H9 (cell line): ENCODE results near the gene MAGI3. TPM values are rescaled to one million over a fixed set of nuclear protein-coding genes. Genes with fewer than 3 reads are reported as not detected.

Source experiments
- DNase-seq: peaks from one replicate; pipeline ENCODE4 v3.0.0-alpha.2; 2017
- H2AFZ ChIP-seq: one replicate; pipeline ENCODE4 v1.6.1; 2013; ENCODE audit warnings: mild to moderate bottlenecking, low read length, control low read depth, moderate library complexity
- H2AK5ac ChIP-seq: 2 replicates; pipeline ENCODE4 v1.6.1; 2013; ENCODE audit warnings: low read length, control low read depth, mixed read lengths; ENCODE audit not compliant: insufficient read length
- H2BK120ac ChIP-seq: one replicate; pipeline ENCODE4 v1.6.1; 2013; ENCODE audit warnings: low read depth, mild to moderate bottlenecking, low read length, control low read depth, inconsistent platforms; ENCODE audit not compliant: poor library complexity, severe bottlenecking
- H2BK12ac ChIP-seq: 2 replicates; pipeline ENCODE4 v1.6.1; 2013; ENCODE audit warnings: low read length, control low read depth, mixed read lengths, low read depth; ENCODE audit not compliant: insufficient read length
- H2BK15ac ChIP-seq: 2 replicates; pipeline ENCODE4 v1.6.1; 2013; ENCODE audit warnings: low read depth, low read length, control low read depth
- H2BK20ac ChIP-seq: one replicate; pipeline ENCODE4 v1.6.1; 2013; ENCODE audit warnings: low read depth, mild to moderate bottlenecking, low read length, control low read depth, inconsistent platforms; ENCODE audit not compliant: poor library complexity, severe bottlenecking
- H2BK5ac ChIP-seq: 2 replicates; pipeline ENCODE4 v1.6.1; 2013; ENCODE audit warnings: low read length, control low read depth, mixed read lengths; ENCODE audit not compliant: insufficient read length
- H3K14ac ChIP-seq: 2 replicates; pipeline ENCODE4 v1.6.1; 2013; ENCODE audit warnings: low read length, control low read depth; ENCODE audit not compliant: insufficient read depth
- H3K18ac ChIP-seq: 2 replicates; pipeline ENCODE4 v1.6.1; 2013; ENCODE audit warnings: low read depth, mild to moderate bottlenecking, mixed read lengths, low read length, control low read depth; ENCODE audit not compliant: insufficient read length
- H3K23ac ChIP-seq: 2 replicates; pipeline ENCODE4 v1.6.1; 2013; ENCODE audit warnings: low read length, control low read depth, mixed read lengths, low read depth; ENCODE audit not compliant: insufficient read length
- H3K23me2 ChIP-seq: 2 replicates; pipeline ENCODE4 v1.6.1; 2013; ENCODE audit warnings: low read depth, mild to moderate bottlenecking, mixed read lengths, low read length, control low read depth; ENCODE audit not compliant: insufficient read length, poor library complexity, severe bottlenecking
- H3K27ac ChIP-seq: 2 replicates; pipeline ENCODE4 v1.5.1; 2013; ENCODE audit warnings: low read length, control low read depth, mixed read lengths, low read depth; ENCODE audit not compliant: insufficient read length
- H3K27me3 ChIP-seq: 2 replicates; pipeline ENCODE4 v1.6.1; 2013; ENCODE audit warnings: low read length, control low read depth, inconsistent platforms; ENCODE audit not compliant: insufficient read depth
- H3K4ac ChIP-seq: 2 replicates; pipeline ENCODE4 v1.6.1; 2013; ENCODE audit warnings: low read depth, mild to moderate bottlenecking, control low read depth, inconsistent platforms, low read length, moderate library complexity
- H3K4me1 ChIP-seq: 2 replicates; pipeline ENCODE4 v1.6.1; 2013; ENCODE audit warnings: low read length, control low read depth, inconsistent platforms; ENCODE audit not compliant: insufficient read depth
- H3K4me2 ChIP-seq: 2 replicates; pipeline ENCODE4 v1.6.1; 2013; ENCODE audit warnings: low read length, control low read depth, mixed read lengths; ENCODE audit not compliant: insufficient read length, insufficient read depth
- H3K56ac ChIP-seq: 2 replicates; pipeline ENCODE4 v1.6.1; 2013; ENCODE audit warnings: low read depth, mild to moderate bottlenecking, mixed read lengths, low read length, control low read depth; ENCODE audit not compliant: insufficient read length
- H3K79me1 ChIP-seq: 2 replicates; pipeline ENCODE4 v1.6.1; 2013; ENCODE audit warnings: low read depth, mild to moderate bottlenecking, moderate library complexity, low read length, control low read depth, inconsistent platforms; ENCODE audit not compliant: insufficient read depth, poor library complexity, severe bottlenecking
- H3K79me2 ChIP-seq: 2 replicates; pipeline ENCODE4 v1.6.1; 2013; ENCODE audit warnings: low read length, control low read depth, inconsistent platforms; ENCODE audit not compliant: insufficient read depth
- H3K9ac ChIP-seq: 2 replicates; pipeline ENCODE4 v1.6.1; 2013; ENCODE audit warnings: low read length, control low read depth, mixed read lengths; ENCODE audit not compliant: insufficient read length; ENCODE audit errors: extremely low read depth
- H3K9me3 ChIP-seq: one replicate; pipeline ENCODE4 v1.6.1; 2013; ENCODE audit warnings: low read depth, low read length, inconsistent platforms; ENCODE audit not compliant: control insufficient read depth
- H3T11ph ChIP-seq: one replicate; pipeline ENCODE4 v1.6.1; 2013; ENCODE audit warnings: mild to moderate bottlenecking, low read length, control low read depth, inconsistent platforms
- H4K20me1 ChIP-seq: one replicate; pipeline ENCODE4 v1.6.1; 2013; ENCODE audit not compliant: control insufficient read depth, insufficient read length, insufficient read depth
- H4K5ac ChIP-seq: 2 replicates; pipeline ENCODE4 v1.6.1; 2013; ENCODE audit warnings: low read depth, mild to moderate bottlenecking, mixed read lengths, low read length, control low read depth; ENCODE audit not compliant: insufficient read length
- H4K8ac ChIP-seq: replicated peaks from 2 replicates; pipeline ENCODE4 v1.6.1; 2013; ENCODE audit warnings: low read length, control low read depth, mixed read lengths, low read depth; ENCODE audit not compliant: insufficient read length
- H4K91ac ChIP-seq: 2 replicates; pipeline ENCODE4 v1.6.1; 2013; ENCODE audit warnings: low read depth, mild to moderate bottlenecking, moderate library complexity, mixed read lengths, low read length, control low read depth; ENCODE audit not compliant: insufficient read length
- H3K27ac Mint-ChIP-seq, 3 experiments: 2 replicates in 2 of 3; 3 replicates in 1 of 3; pipeline ENCODE4 v1.8.0; 2020 to 2021; ENCODE audit warnings: mixed read lengths in 3 of 3, mild to moderate bottlenecking in 1 of 3, moderate library complexity in 1 of 3
- H3K27me3 Mint-ChIP-seq: 2 replicates; pipeline ENCODE4 v1.8.0; 2021; ENCODE audit warnings: low read depth, mild to moderate bottlenecking, moderate library complexity, mixed read lengths
- H3K36me3 Mint-ChIP-seq, 3 experiments: 2 replicates in 2 of 3; 3 replicates in 1 of 3; pipeline ENCODE4 v1.8.0; 2020 to 2021; ENCODE audit warnings: low read depth in 3 of 3, mixed read lengths in 3 of 3; ENCODE audit not compliant: insufficient read depth in 1 of 3
- H3K4me1 Mint-ChIP-seq, 2 experiments: 2 replicates each; pipeline ENCODE4 v1.8.0; 2020; ENCODE audit warnings: mixed read lengths in 2 of 2
- H3K4me3 Mint-ChIP-seq, 2 experiments: 2 replicates in 1 of 2; 3 replicates in 1 of 2; pipeline ENCODE4 v1.8.0; 2020 to 2021; ENCODE audit warnings: mild to moderate bottlenecking in 2 of 2, mixed read lengths in 2 of 2, moderate library complexity in 1 of 2
- H3K9me3 Mint-ChIP-seq, 2 experiments: 2 replicates in 1 of 2; 3 replicates in 1 of 2; pipeline ENCODE4 v1.8.0; 2020; ENCODE audit warnings: mild to moderate bottlenecking in 2 of 2, mixed read lengths in 2 of 2, moderate library complexity in 1 of 2
- CTCF ChIP-seq: fragments of 200-600 bp; sonication (generic); conservative IDR thresholded peaks from 3 replicates; pipeline ENCODE4 v1.8.0; 2021; ENCODE audit warnings: antibody characterized with exemption, mild to moderate bottlenecking
- WGBS: extraction: QIAGEN DNeasy Blood & Tissue Kit; methylation state at CpG from one replicate; pipeline ENCODE4 v1.1.7; 2013; ENCODE audit warnings: missing lambda C conversion rate, low lambda C conversion rate, mixed read lengths; ENCODE audit not compliant: insufficient read length; ENCODE audit errors: extremely low coverage; 5-methylcytosine and 5-hydroxymethylcytosine counted together
- total RNA-seq: library from RNA; stranded (reverse); gene quantifications from 2 replicates; pipeline ENCODE4 v1.2.1, GENCODE V29; 2021

The MAGI3 gene
- total RNA-seq, 1 experiment from 2014 or later, result 8.2 TPM

GRCh38 chr1:113493533-113493932 is 103.2 kb downstream of the MAGI3 start:
- Histone ChIP-seq H3K4ac (no peak overlapping the region), H4K20me1 (no peaks in the 10 kb centered on the region), H3K4me2 (no peak overlapping the region), H3K79me2 (no peaks in the 10 kb centered on the region), H3K27ac (no peak overlapping the region), H3K23me2 (no peaks in the 10 kb centered on the region), H3K18ac (no peak overlapping the region), H3K27me3 (no peaks in the 10 kb centered on the region), H4K91ac (no peak overlapping the region), H2AK5ac (no peak overlapping the region), H3K23ac (no peak overlapping the region), H3K9me3 (no peaks in the 10 kb centered on the region), H3K4me1 (no peaks in the 10 kb centered on the region), H2BK15ac (no peak overlapping the region), H3K9ac (no peak overlapping the region), H4K5ac (no peak overlapping the region), H4K8ac (no peak overlapping the region), H3T11ph (no peak overlapping the region), H3K56ac (no peak overlapping the region), H2BK120ac (no peak overlapping the region), H2AFZ (no peak overlapping the region), H3K14ac (no peak overlapping the region), H2BK20ac (no peak overlapping the region), H2BK5ac (no peak overlapping the region), H3K79me1 (no peaks in the 10 kb centered on the region), H2BK12ac (no peak overlapping the region)
- H3K27ac Mint-ChIP-seq, result no peak overlapping the region
- no peak for DNase-seq
- peaks cover 6 to 19% (median 8%) of the 10 kb centered on the region in 3 experiments; a peak in 6 of 7 replicates for H3K36me3 Mint-ChIP-seq
- peaks cover 5 to 10% of the 10 kb centered on the region in 2 experiments; a peak in 1 of 4 replicates for H3K4me1 Mint-ChIP-seq
- no peak overlapping the region for H3K4me3 Mint-ChIP-seq
- no peaks in the 10 kb centered on the region for H3K27me3 Mint-ChIP-seq
- WGBS, result no CpG with 5 or more reads among the region's 3 CpGs
- no peak for TF ChIP-seq CTCF
- peaks cover 27 to 32% of the 10 kb centered on the region in 2 experiments for H3K9me3 Mint-ChIP-seq
